ENCODE measurements around the gene LASP1.

GRCh38 chr17:38959508-38959907 is 89.7 kb downstream of the LASP1 start:
- TF ChIP-seq, protein P1, sequence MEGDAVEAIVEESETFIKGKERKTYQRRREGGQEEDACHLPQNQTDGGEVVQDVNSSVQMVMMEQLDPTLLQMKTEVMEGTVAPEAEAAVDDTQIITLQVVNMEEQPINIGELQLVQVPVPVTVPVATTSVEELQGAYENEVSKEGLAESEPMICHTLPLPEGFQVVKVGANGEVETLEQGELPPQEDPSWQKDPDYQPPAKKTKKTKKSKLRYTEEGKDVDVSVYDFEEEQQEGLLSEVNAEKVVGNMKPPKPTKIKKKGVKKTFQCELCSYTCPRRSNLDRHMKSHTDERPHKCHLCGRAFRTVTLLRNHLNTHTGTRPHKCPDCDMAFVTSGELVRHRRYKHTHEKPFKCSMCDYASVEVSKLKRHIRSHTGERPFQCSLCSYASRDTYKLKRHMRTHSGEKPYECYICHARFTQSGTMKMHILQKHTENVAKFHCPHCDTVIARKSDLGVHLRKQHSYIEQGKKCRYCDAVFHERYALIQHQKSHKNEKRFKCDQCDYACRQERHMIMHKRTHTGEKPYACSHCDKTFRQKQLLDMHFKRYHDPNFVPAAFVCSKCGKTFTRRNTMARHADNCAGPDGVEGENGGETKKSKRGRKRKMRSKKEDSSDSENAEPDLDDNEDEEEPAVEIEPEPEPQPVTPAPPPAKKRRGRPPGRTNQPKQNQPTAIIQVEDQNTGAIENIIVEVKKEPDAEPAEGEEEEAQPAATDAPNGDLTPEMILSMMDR (IDR thresholded peaks at IDR 0.05; ENCODE audit: poor library complexity, severe bottlenecking), result no peak
- TF ChIP-seq POLR2AphosphoS5 (IDR thresholded peaks at IDR 0.05) (no peak), EZH2 (IDR thresholded peaks at IDR 0.05; ENCODE audit: borderline replicate concordance, insufficient read depth, low read length, poor library complexity, severe bottlenecking) (no peak), EP300 (conservative IDR thresholded peaks at IDR 0.05; ENCODE audit: poor library complexity, severe bottlenecking) (no peak), TAF1 (IDR thresholded peaks at IDR 0.05; ENCODE audit: low read depth) (no peak)

Data from neural cell (in vitro differentiated cells).